ENCODE measurements around the gene AQP7. TPM values are rescaled to one million over a fixed set of nuclear protein-coding genes. Genes with fewer than 3 reads are reported as not detected.
"Not testable (repeated sequence)": the region's sequence is repeated elsewhere in the genome, so short reads cannot be mapped to it uniquely, and the experiment has no call there.

AQP7 gene
- polyA plus RNA-seq, 4 donors = 18.7 to 55.1 (median 35.6) TPM

DNA sequence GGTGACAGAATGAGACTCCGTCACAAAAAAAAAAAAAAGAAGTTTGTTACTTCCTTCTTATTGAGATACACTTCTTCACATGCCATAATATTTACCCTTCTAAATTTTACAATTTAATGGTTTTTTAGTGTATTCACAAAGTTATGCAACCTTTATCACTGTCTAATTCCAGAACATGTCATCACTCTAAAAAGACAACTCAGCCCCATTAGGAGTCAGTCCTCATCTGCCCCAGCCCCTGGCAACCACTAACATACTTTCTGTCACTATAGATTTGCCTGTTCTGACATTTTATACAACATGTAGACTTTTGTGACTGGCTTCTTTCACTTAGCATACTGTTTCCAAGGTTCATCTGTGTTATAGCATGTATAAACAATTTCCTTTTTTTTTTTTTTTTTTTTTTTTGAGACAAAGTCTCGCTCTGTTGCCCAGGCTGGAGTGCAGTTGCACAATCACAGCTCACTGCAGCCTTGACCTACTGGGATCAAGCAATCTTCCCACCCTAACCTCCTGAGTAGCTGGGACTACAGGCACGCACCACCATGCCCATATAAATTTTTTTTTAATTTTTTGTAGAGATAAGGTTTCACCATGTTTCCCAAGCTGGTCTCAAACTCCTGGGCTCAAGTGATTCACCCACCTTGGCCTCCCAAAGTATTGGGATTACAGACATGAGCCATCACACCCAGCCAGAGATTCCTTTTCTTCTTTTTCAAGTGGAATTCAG, 27.1 kb upstream of the AQP7 start:
- DNase-seq (no peak), FAIRE-seq (no peak)
- Histone ChIP-seq H3K36me3 (ENCODE audit: control insufficient read depth in 3 of 3, insufficient read depth in 2 of 3, low read depth in 1 of 3, low read length in 3 of 3) (no peaks in the 10 kb centered on the region), H3K27ac (ENCODE audit: low read depth in 1 of 3, low read length in 2 of 3) (no peak overlapping the region), H3K9me3 (ENCODE audit: control insufficient read depth in 2 of 2, insufficient read depth in 1 of 2, low read depth in 1 of 2, low read length in 1 of 2) (peaks cover 0 to 2% of the 10 kb centered on the region in 2 donors), H3K4me1 (ENCODE audit: control insufficient read depth in 3 of 3, insufficient read depth in 2 of 3, low read depth in 1 of 3, low read length in 2 of 3) (peaks cover 0 to 9% (median 4%) of the 10 kb centered on the region in 3 donors), H3K4me3 (ENCODE audit: low read depth in 1 of 3, low read length in 3 of 3) (no peak overlapping the region), H3K27me3 (ENCODE audit: control insufficient read depth in 3 of 3, insufficient read depth in 3 of 3, low read length in 3 of 3) (no peaks in the 10 kb centered on the region)
- WGBS, 3 donors = 64 to 77% (median 72%) methylated on average over 3 of the region's 3 CpGs

DNA sequence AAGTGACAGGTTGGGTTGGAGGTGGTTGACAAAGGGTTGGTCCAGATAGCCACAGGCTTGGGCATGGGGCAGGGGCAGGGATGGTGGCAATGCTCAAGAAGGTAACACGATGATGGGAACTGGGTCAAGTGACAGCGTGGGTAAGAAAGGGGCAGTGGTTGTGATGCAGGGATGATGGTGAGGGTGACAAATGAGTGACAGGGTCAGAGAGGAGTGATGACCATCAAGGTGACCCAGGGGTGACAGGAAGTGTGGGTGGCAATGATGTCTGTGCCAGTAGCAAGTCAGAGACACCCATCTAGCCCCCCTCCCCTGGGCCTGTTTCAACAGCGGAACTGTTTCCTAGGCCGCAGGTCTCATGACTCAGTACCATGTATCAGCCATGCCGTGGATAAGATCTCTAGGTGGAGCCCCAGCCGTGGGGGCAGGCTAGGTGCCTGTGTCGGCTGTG, 24.5 kb upstream of the AQP7 start:
- Histone ChIP-seq H3K4me1 (ENCODE audit: control insufficient read depth in 3 of 3, insufficient read depth in 2 of 3, low read depth in 1 of 3, low read length in 2 of 3) (no peaks in the 10 kb centered on the region), H3K27me3 (ENCODE audit: control insufficient read depth in 3 of 3, insufficient read depth in 3 of 3, low read length in 3 of 3) (no peaks in the 10 kb centered on the region), H3K4me3 (ENCODE audit: low read depth in 1 of 3, low read length in 3 of 3) (no peak overlapping the region), H3K27ac (ENCODE audit: low read depth in 1 of 3, low read length in 2 of 3) (no peak overlapping the region), H3K9me3 (ENCODE audit: control insufficient read depth in 2 of 2, insufficient read depth in 1 of 2, low read depth in 1 of 2, low read length in 1 of 2) (peaks cover 0 to 2% of the 10 kb centered on the region in 2 donors), H3K36me3 (ENCODE audit: control insufficient read depth in 3 of 3, insufficient read depth in 2 of 3, low read depth in 1 of 3, low read length in 3 of 3) (no peaks in the 10 kb centered on the region)
- no peak for FAIRE-seq
- 82 to 92% (median 92%) methylated on average over 7 of the region's 7 CpGs for WGBS, 3 donors
- DNase-seq = no peak

DNA sequence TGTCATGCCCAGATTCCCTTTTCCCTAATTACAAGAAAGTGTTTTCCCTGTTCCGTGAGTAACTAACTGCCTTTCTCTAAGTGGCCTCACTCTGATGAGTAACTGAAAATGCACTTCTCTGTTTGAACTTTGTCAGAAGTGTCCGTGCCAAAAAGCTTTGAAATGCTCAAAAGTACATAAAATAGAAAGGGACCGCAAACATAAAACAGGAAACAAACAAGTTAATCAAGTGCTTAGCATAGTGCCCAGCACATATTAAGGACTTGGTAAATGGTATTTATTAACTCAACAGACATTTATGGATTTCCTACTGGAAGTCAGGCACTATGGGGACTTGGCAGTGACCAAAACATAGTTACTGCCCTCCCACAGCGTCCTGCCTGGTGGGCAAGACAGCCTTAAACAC, 22.8 kb upstream of the AQP7 start:
- 25 to 86% (median 60%) methylated on average over 4 of the region's 4 CpGs for WGBS, 3 donors
- Histone ChIP-seq H3K36me3 (ENCODE audit: control insufficient read depth in 3 of 3, insufficient read depth in 2 of 3, low read depth in 1 of 3, low read length in 3 of 3) (no peaks in the 10 kb centered on the region), H3K4me3 (ENCODE audit: low read depth in 1 of 3, low read length in 3 of 3) (no peak overlapping the region), H3K9me3 (ENCODE audit: control insufficient read depth in 2 of 2, insufficient read depth in 1 of 2, low read depth in 1 of 2, low read length in 1 of 2) (peaks cover 0 to 2% of the 10 kb centered on the region in 2 donors), H3K27me3 (ENCODE audit: control insufficient read depth in 3 of 3, insufficient read depth in 3 of 3, low read length in 3 of 3) (no peaks in the 10 kb centered on the region), H3K27ac (ENCODE audit: low read depth in 1 of 3, low read length in 2 of 3) (no peak overlapping the region), H3K4me1 (ENCODE audit: control insufficient read depth in 3 of 3, insufficient read depth in 2 of 3, low read depth in 1 of 3, low read length in 2 of 3) (no peaks in the 10 kb centered on the region)
- DNase-seq (no peak), FAIRE-seq (no peak)

DNA sequence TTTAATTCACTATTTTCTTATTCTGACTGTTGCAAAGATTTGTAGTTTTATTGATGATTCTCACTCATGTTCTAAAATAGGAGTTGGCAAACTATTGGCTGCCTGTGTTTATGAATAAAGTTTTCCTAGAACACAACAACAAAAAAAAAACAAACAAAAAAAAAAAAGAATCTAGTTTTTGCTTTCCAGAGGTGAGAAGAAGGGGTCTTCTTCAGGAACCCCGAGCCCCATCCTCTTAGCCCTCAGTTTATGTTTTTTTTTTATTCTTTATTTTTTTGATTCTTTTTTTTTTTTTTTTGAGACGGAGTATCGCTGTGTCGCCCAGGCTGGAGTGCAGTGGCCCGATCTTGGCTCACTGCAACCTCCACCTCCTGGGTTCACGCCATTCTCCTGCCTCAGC, 22.1 kb upstream of the AQP7 start:
- H3K4me1 ChIP-seq (ENCODE audit: control insufficient read depth in 3 of 3, insufficient read depth in 2 of 3, low read depth in 1 of 3, low read length in 2 of 3); H3K4me3 ChIP-seq (ENCODE audit: low read depth in 1 of 3, low read length in 3 of 3); H3K9me3 ChIP-seq (ENCODE audit: control insufficient read depth in 2 of 2, insufficient read depth in 1 of 2, low read depth in 1 of 2, low read length in 1 of 2); FAIRE-seq; H3K27ac ChIP-seq (ENCODE audit: low read depth in 1 of 3, low read length in 2 of 3); H3K36me3 ChIP-seq (ENCODE audit: control insufficient read depth in 3 of 3, insufficient read depth in 2 of 3, low read depth in 1 of 3, low read length in 3 of 3); H3K27me3 ChIP-seq (ENCODE audit: control insufficient read depth in 3 of 3, insufficient read depth in 3 of 3, low read length in 3 of 3); DNase-seq: not testable (repeated sequence)
- 95 to 98% (median 97%) methylated on average over 6 of the region's 6 CpGs for WGBS, 3 donors

DNA sequence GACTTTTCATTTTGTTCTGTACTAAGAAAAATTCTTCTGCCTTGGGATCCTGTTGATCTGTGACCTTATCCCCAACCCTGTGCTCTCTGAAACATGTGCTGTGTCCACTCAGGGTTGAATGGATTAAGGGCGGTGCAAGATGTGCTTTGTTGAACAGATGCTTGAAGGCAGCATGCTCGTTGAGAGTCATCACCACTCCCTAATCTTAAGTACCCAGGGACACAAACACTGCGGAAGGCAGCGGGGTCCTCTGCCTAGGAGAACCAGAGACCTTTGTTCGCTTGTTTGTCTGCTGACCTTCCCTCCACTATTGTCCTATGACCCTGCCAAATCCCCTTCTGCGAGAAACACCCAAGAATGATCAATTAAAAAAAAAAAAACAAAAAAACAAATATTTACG, 21.7 kb upstream of the AQP7 start:
- not testable (repeated sequence) for H3K27me3 ChIP-seq (ENCODE audit: control insufficient read depth in 3 of 3, insufficient read depth in 3 of 3, low read length in 3 of 3); DNase-seq; H3K4me3 ChIP-seq (ENCODE audit: low read depth in 1 of 3, low read length in 3 of 3); H3K9me3 ChIP-seq (ENCODE audit: control insufficient read depth in 2 of 2, insufficient read depth in 1 of 2, low read depth in 1 of 2, low read length in 1 of 2); H3K36me3 ChIP-seq (ENCODE audit: control insufficient read depth in 3 of 3, insufficient read depth in 2 of 3, low read depth in 1 of 3, low read length in 3 of 3); H3K4me1 ChIP-seq (ENCODE audit: control insufficient read depth in 3 of 3, insufficient read depth in 2 of 3, low read depth in 1 of 3, low read length in 2 of 3); FAIRE-seq; H3K27ac ChIP-seq (ENCODE audit: low read depth in 1 of 3, low read length in 2 of 3)
- 71 to 80% (median 78%) methylated on average over 7 of the region's 7 CpGs for WGBS, 3 donors

DNA sequence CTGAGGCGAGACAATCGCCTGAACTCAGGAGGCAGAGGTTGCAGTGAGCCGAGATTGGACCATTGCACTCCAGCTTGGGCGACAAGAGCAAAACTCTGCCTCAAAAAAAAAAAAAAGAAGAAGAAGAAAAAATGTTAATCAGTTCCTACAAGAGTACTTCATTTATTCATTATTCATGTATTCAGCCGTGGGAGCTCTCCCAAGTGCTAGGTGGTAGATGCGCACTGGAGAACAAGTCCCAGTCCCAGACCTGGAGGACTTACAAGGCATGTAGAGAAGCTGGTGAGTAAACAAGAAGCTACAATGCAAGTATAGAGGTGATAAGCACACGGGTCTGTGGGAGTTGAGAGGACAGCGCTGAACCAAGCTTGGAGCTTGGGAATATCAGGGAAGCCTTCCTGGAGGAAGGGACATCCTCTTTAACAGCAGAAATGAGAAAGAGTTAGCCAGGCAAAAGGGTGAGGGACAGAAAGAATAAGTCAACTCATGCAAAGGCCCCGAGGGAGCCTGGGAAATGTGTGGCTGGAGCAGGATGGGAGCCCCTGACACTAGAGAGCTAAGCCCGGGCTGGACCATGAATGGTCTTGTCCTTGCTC, 17.4 kb upstream of the AQP7 start:
- H3K9me3 ChIP-seq (ENCODE audit: control insufficient read depth in 2 of 2, insufficient read depth in 1 of 2, low read depth in 1 of 2, low read length in 1 of 2) = no peaks in the 10 kb centered on the region
- 75 to 78% (median 77%) methylated on average over 10 of the region's 10 CpGs for WGBS, 3 donors
- H3K36me3 ChIP-seq (ENCODE audit: control insufficient read depth in 3 of 3, insufficient read depth in 2 of 3, low read depth in 1 of 3, low read length in 3 of 3) = no peaks in the 10 kb centered on the region
- DNase-seq = no peak
- no peak for FAIRE-seq
- H3K4me3 ChIP-seq (ENCODE audit: low read depth in 1 of 3, low read length in 3 of 3) = no peak overlapping the region
- peaks cover 0 to 16% (median 8%) of the 10 kb centered on the region in 3 donors for H3K4me1 ChIP-seq (ENCODE audit: control insufficient read depth in 3 of 3, insufficient read depth in 2 of 3, low read depth in 1 of 3, low read length in 2 of 3)
- no peaks in the 10 kb centered on the region for H3K27me3 ChIP-seq (ENCODE audit: control insufficient read depth in 3 of 3, insufficient read depth in 3 of 3, low read length in 3 of 3)
- H3K27ac ChIP-seq (ENCODE audit: low read depth in 1 of 3, low read length in 2 of 3) = no peak overlapping the region

DNA sequence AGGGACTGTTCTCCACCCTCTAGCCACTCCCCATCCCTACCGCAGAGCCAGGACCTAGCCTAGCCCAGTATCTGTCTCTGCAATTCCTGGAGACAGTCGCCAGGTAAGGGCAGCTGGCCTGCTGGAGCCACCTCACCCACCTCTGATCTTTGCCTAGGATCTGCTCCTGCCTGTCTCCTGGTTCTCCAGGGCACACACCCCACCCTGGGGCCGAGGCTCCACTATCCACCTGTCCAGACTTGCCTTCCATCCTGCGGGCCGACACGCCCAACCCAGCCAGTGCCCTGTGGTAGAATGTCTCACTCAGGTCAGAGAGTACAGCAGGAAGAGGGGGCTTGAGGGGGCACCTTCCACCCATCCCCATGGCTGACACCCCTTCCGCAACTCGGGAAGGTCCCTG, 15.7 kb upstream of the AQP7 start:
- DNase-seq = peak in 1 of 2 donors; percentile 54
- Histone ChIP-seq H3K4me1 (ENCODE audit: control insufficient read depth in 3 of 3, insufficient read depth in 2 of 3, low read depth in 1 of 3, low read length in 2 of 3) (peaks cover 0 to 21% (median 8%) of the 10 kb centered on the region in 3 donors), H3K36me3 (ENCODE audit: control insufficient read depth in 3 of 3, insufficient read depth in 2 of 3, low read depth in 1 of 3, low read length in 3 of 3) (no peaks in the 10 kb centered on the region), H3K27ac (ENCODE audit: low read depth in 1 of 3, low read length in 2 of 3) (no peak overlapping the region), H3K9me3 (ENCODE audit: control insufficient read depth in 2 of 2, insufficient read depth in 1 of 2, low read depth in 1 of 2, low read length in 1 of 2) (no peaks in the 10 kb centered on the region), H3K27me3 (ENCODE audit: control insufficient read depth in 3 of 3, insufficient read depth in 3 of 3, low read length in 3 of 3) (no peaks in the 10 kb centered on the region), H3K4me3 (ENCODE audit: low read depth in 1 of 3, low read length in 3 of 3) (no peak overlapping the region)
- no peak for FAIRE-seq
- WGBS, 3 donors = 51 to 78% (median 69%) methylated on average over 8 of the region's 8 CpGs

DNA sequence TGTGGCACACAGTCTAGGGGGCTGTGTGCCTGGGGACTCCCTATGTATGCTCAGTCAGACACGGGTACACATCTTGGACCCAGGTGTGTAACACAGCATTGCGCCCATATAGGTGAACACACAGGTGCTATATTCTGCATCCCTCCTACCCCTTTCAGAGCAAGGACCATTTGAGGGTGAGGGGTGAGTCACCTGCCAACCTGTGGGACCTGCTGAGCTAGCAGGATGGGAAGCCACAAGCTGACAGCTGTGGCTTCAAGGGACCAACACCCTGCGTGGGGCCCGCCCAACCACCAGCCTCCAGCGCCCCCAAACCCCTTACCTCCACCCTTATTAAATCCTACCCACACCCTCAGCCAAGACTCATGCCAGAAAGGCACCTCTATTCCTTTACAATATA, 14.6 kb upstream of the AQP7 start:
- DNase-seq (no peak), FAIRE-seq (no peak)
- WGBS, 3 donors = 43 to 63% (median 54%) methylated on average over 5 of the region's 5 CpGs
- Histone ChIP-seq H3K27me3 (ENCODE audit: control insufficient read depth in 3 of 3, insufficient read depth in 3 of 3, low read length in 3 of 3) (no peaks in the 10 kb centered on the region), H3K36me3 (ENCODE audit: control insufficient read depth in 3 of 3, insufficient read depth in 2 of 3, low read depth in 1 of 3, low read length in 3 of 3) (no peaks in the 10 kb centered on the region), H3K4me3 (ENCODE audit: low read depth in 1 of 3, low read length in 3 of 3) (no peak overlapping the region), H3K4me1 (ENCODE audit: control insufficient read depth in 3 of 3, insufficient read depth in 2 of 3, low read depth in 1 of 3, low read length in 2 of 3) (peaks cover 0 to 21% (median 8%) of the 10 kb centered on the region in 3 donors), H3K27ac (ENCODE audit: low read depth in 1 of 3, low read length in 2 of 3) (peak overlapping the region in 1 of 3 donors; percentile 37), H3K9me3 (ENCODE audit: control insufficient read depth in 2 of 2, insufficient read depth in 1 of 2, low read depth in 1 of 2, low read length in 1 of 2) (no peaks in the 10 kb centered on the region)

All from small intestine (tissue), 7 donors.